NOMO-1 treated with dmso at 0.1 percent for 144 hours (cell line): Measurements from ENCODE around the gene PRKCE.
A peak's percentile ranks its signal among the peaks of the same experiment; 100 is the strongest.

Experiments
- DNase-seq: peaks from one replicate; lab custom pipeline; 2025; ENCODE audit not compliant: unreplicated experiment; lab: John Stamatoyannopoulos, UW

PRKCE gene

DNA sequence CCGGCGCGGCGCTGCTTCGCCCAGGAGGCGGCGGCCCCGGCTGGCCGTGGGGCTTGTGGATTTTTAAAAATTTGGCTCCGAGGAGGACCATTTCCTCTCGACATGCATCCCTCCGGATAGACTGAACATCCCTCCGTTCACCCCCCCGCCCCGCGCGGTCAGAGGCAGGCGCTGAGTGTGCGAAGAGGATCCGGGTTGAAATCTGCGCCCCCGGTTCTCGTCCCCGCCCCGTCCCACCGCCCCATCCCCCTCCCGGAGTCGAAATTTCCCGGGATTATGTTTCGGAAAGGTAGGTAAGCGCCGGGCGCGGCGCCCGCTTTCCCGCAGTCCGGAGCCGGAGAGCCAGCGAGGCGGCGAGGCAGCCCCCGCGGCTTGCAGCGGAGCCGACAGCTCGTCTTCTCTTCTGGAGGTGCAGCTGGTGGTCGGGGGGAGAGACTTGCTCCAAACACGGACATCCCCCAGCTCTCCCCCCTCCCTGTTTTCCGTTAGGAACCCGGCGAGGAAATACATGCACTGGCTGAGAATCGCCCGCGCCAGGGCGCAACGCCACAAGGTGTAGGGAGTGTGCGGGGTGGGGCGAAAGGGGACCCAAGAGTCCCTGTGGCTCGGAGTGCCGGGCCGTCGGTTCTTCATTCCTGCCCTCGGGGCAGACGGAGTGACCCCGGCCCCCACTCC is at the start of gene PRKCE:
Gene PRKCE, plus strand, starts transcription at position 261 of the 675 bp plus-strand sequence.
- DNase-seq, result no peak

DNA sequence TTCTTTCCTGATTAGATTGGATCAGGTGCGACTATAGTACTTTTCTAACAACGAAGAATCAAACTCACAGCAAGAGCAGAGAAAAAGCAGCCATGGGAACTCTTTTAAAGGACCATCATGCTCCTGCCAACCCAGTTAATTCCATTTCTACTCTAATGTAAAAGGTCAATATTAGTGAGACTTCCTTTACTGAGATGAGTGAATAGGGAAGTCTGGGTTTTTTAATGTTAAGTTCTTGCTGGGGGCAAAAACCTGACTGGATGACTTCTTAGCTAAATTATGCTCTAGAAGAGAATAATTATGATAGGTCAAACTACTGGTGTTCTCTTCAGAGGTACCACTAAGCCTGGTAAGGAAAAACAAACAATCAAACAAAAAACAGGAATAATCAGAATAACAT is 48.9 kb upstream of the PRKCE start:
- no peak for DNase-seq

DNA sequence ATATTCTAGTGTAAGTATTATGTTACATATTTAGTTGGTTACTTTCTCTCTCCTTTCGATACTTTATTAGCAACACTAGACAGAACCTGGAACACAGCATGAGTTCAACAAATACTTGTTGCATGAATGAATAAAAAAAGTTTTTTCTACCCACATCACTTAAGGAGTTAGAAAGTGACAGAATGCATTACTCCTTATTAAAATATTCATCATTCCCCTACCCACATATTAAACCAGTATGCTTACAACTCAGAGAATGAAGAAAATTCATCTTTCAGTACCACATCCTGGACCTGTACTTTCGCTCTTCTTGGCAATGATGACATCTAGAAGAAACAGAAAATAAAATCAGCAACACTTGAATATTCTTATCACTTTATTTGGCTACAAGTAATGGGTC is 46.4 kb upstream of the PRKCE start:
- no peak for DNase-seq

DNA sequence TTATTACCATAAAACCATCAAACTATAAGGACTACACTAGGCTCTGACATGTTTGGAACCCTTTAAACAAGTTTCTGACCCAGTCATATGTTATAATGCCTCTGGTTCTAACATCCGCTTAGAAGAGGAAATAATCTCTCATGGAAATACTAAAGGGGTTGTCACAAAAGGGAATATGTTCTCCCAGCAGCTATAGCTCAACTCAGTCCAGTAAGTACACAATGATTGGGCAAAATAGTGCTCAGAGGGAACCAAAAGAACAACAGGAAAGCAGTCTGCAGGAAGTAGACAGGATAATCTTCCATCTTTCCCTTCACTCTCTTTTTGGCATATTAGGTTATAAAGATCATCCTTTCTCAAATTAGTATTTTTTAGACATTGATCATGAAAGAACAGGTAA is 44.7 kb upstream of the PRKCE start:
- no peak for DNase-seq

DNA sequence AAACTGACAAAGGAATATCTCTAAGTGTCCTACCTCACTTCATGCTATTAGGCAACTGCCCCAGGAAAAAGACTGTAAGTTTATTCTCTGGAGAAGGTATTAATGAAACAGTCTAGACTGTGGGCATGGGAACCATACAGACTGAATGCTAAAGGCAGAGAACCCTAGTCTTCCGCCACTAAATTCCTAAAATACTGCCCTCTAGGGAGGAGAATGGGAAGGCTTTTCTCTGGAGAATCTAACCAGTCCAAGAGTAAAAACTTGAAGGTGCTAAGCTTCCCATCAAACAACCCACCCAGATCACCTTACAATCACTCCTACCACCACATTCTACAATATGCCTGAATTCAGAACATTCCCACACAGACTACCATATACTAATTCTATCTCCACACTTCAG is 43.8 kb upstream of the PRKCE start:
- DNase-seq, result no peak

DNA sequence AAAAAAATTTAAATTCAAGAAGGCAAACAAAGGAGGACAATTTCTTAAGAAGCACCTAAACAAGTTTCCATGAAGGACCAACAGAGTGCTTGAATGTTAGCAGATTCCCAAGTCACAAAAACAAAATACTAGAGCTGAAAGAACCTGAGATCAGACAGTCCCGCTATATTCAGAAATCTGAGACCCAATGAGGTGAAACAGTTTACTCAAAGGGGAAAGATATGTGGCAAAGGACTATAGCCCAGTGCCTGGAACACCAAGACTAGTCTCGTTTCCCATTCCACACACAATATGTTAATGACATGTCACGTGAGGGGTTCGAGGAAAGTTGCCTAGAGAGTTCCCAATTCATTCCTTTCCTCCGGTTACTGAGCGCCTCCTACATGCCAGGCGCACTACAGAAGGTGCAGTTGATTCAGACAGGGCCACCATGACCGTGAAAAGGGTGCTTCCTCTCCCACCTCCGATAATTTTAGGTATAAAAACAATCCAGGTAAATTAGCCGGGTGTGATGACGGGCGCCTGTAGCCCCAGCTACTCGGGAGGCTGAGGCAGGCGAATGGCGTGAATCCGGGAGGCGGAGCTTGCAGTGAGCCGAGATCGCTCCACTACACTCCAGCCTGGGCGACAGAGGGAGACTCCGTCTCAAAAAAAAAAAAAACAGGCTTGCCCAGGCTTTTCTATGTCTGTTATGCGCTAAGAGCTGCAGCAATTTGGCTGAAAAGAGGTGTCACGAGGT is 41.0 kb upstream of the PRKCE start:
- no peak for DNase-seq

DNA sequence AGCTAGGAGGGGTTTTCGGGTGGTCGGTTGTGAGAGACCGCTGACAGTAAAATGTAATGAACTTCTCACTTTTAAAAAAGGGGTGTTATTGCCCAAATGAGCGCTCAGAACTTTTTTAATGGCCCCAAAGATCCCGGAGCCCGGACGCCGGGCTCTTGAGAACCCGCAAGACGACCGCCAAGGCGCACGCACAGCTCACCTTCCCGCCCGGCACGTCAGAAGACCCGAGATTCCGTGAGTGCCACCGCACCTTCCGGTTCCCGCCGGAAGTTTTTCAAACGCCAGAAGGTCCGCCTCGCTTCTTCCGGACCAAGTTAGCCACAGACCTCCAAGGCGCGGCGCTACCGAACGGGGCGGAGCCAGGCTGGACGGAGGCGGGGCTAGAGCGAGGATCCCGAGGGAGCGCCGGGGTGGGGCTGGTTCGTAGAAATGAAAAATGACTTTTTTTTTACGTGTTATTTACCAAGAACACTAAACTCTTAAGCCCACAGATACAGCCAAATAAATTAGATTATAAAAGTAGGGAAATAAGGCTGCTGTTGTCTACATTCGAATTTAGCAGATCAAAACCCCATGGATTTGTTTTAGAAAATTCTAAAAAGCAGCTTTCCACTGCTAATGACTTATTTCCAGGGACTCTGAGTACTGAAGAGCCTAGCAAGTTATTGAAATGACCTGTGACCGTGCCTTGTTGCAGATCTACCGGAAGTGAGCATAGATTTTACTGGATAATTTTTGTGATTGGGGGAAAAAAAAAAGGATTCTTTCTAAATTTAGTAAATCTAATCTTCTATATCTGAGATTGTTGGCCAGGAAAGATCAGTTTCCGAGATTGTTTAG is 40.2 kb upstream of the PRKCE start, which contains the start of gene SRBD1:
Gene SRBD1, minus strand, starts transcription at position 248 of the 840 bp plus-strand sequence. CDS start 5,826 bp downstream, outside the sequence.
- DNase-seq, result peak; percentile 94

DNA sequence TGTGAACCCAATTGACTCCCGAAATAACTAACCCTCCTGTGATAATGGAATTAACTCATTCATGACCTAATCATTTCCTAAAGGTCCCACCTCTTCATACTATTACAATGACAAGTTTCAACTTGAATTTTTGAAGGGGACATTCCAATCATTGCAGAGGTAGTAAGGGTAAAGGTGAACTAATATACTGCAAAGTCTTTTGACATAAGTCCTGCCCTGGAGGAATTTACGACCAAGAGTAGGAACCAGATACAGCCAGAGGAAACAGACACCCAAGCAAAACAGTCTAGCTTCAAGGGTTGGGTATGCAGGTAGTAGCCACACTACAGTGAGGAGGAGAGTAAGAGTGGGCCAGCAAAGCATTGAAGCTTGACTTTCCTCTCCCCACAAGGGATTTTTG is 39.2 kb upstream of the PRKCE start:
- no peak for DNase-seq

DNA sequence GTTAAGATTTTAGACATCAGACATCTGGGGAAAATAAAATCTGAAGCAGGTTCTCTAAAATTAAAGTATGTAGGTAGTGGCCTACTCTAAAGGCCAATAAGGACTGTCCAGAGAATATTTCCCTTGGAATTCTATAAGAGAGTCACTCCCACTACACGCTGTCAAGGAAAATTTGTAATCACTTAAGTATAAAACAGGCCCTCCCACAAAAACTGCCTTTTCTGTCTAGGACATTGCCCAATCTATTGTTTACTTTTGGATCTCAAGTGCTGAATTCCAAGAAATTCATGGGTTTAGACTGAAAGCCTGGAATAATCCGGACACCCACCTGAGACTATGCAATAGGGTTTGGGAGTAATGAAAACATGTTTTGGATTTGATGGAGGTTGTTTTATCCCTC is 38.7 kb upstream of the PRKCE start:
- no peak for DNase-seq

DNA sequence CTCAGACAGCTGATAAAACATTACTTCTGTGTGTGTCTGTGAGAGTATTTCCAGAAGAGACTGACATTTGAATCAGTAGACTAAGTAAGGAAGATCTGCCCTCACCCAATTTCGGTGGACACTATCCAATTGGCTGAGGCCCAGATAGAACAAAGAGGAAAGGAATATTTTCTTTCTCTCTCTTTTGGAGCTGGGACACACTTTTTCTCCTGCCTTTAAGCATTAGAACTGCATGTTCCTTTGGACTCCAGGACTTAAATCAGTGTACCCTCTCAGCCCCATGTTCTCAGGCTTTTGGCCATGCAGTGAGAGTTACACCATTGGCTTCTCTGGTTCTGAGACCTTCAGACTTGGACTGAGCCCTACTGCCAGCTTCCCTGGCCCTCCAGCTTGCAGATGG is 37.1 kb upstream of the PRKCE start:
- no peak for DNase-seq

DNA sequence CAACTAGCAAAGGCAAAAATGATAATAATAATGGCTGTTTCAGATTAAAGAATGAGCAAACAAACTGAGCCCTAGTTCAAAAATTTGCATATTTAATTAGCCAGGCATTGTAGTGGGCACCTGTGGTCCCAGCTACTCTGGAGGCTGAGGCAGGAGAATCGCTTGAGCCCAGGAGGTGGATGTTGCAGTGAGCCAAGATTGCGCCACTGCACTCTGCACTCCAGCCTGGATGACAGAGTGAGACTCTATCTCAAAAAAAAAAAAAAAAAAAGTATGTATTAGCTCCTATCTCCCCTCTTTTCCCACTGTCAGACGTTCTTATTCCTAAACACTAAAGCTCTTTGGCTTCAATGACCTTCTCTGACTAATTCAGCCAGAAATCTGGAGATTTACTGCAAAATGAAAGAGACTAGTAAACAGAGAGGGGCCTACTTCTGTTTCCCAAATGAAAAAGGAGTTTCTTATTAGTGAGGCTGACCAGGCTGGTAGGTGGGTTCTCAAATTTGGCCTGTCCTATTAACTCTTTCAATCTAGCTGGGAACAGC is 36.5 kb upstream of the PRKCE start:
- no peak for DNase-seq

DNA sequence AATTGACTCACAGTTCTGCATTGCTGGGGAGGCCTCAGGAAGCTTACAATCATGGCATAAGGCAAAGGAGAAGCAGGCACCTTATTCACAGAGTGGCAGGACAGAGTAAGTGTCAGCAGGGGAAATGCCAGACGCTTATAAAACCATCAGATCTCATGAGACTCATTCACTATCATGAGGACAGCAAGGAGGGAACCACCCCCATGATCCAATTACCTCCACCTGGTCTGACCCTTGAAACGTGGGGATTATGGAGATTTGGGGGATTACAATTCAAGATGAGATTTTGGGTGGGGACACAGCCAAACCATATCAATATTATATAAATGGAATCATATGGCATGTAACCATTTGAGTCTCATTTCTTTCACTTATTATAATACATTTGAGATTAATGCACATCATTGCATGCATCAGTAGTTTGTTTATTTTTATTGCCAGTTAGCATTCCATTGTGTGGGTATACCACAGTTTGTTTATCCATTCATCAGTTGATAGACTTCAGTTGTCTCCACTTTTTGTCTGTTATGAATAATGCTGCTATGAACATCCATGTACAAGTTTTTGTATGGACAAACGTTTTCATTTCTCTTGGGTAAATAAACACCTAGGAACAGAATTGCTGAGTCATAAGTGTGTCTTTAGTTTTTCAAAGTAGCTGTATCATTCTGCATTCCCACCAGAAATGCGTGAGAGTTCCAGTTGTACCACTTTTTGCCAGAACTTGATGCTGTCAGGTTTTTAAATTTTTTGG is 34.6 kb upstream of the PRKCE start:
- DNase-seq, result no peak

DNA sequence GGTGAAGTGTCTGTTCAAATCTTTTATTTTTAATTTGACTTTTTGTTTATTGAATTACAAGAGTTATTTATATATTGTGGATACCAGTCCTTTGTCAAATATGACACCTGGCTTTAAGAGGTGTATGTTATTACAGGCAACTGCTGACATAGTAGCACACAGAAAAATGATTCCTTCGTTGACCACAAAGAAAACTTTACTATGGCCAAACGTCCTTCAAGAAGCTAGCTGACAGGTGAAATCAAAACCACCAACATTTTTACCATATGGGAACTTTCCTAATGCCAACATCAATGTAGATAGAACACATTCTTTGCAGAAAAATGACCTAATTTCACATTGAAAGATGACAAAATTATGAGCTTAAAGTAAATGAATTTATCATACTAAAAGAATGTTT is 34.0 kb upstream of the PRKCE start:
- no peak for DNase-seq

DNA sequence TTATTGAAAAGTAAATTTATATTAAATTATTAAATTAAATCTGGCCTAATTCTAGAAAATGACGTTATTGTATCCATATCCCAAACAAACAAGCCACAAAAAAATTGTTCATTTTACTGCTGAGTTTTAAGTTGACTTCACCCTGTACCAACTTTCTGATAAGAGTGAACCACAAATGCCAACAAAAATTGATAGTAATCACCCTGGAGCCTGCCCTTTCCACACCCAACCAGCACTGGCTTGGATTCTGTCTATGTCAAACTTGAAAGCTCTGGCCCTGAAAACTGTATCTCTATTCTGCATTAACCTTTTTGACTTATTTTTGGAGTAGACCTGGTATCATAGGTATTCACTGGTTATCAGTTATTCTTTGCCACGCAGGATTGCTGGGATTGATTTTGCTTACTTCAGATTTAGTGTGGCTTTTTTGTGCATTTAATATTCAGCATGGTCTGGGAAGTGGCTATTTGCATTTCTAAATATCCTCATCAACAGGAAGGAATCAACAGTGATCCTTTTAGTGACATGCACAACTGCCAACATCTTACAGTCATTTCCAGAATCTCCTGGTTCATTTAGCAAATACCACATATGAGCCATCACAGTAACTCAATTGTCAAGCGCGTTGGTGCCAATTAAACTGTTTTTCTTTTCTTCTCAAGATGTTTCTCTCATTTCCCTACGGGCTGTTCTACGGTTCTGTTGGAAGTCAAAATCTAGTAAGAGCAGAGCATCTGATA is 29.0 kb upstream of the PRKCE start:
- DNase-seq, result no peak

DNA sequence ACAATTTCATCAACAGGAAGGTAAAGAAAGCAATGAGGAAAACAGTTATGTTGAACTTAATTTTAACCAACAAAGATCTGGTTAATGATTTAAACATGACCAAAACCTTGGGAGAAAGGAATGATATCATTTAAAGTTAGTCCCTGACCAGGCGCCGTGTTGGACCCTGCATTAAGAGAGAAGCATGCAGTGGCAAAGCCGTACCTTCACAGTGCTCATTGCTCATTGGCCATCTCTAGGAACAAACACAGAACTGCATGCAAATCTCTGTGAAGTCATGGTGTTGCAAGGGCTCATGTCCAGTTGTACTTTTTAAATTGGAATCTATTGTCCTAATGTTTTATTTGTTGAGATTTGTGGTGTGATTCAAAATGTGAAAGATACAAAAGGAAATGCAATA is 28.4 kb upstream of the PRKCE start:
- DNase-seq, result no peak

DNA sequence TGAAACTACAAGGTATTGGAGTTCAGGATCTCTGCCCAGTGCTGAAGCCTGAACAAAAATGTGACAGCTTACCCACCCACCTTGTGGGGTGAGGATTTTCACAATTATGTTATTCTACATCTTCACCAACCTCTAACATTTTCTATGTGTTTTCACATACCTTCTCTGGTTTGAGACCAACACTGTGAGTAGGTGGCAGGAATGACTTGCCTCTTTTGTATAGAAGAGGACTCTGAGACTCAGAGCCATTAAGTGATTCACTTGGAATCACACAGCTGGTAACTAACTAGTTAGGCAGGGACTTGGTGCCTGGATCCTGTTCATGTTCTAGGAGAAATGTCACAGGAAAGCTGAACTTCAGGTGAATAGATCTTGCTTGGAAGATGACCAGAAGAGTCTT is 25.7 kb upstream of the PRKCE start:
- no peak for DNase-seq

DNA sequence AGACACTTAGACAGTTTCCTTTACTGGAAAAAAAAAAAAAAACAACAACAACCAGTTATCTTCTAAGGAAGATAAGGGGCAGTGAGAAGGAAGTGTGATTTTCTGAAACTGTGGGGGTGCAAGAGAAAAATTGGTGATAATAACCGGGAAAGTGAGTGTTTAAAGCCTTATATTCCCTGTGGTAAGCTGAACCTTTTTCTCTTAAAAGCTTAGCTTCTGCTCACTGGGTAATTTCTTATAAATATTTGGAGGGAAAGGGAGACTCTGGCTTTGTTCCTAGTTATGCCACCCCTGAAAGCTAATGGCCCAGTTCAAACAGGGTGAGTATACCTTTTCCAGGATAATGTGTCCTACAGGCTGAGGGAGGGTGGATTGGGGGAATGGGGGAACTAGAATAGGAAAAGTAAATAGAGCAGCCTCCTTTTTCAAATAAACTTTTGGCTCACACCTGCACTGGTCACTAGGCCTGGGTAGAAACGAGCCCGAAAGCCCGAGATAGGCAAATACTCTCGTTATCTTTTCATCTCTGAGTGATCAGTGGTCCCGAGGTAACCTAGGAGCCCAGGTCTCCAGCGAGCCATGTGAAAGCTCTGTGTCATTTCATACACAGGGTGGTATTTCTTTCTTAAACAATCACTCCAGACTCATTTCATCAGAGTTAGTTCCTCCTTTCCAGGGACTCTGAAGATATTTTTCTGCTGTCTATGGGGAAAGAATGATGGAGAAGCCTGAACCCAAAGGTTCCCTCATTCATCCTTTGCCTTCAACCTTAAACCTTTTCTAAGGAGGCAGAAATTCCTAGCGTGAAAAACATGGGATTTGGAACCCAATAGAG is 24.9 kb upstream of the PRKCE start:
- no peak for DNase-seq

DNA sequence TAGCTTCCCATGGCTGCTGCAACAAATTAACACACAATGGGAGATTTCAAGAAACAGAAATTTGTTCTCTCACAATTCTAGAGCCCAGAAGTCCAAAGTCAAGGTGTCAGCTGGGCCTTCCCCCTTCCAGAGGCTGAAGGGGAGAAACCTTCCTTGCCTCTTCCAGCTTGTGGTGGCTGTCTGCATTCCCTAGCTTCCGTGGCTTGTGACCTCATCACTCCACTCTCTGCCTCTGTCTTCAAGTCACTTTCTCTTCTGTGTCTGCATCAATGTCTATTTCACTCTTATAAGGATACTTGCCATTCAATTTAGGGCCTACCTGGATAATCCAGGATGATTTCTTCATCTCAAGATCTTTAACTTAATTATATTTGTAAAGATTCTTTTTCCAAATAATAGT is 23.6 kb upstream of the PRKCE start:
- no peak for DNase-seq

DNA sequence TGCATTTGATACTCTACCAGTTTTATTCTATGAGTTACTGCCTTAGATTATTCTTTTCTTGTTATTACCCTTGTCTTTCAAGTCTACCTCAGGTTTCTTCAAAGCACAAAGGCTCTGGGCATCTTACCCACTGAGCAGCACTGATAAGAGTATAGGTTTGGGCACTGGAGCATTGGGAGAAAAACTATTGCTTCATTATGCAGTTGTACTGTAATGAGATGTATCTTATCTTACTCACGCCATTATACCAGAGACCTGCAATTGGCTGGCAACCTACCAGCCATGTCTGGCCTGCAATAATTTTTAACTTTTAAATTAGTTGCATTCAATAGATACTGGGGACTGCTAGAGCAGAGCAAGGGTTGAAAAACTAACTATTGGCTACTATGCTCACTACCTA is 21.5 kb upstream of the PRKCE start:
- no peak for DNase-seq
